NCI-H446 (cell line): ENCODE measurements around the gene KIN.
"Not testable (repeated sequence)": the region's sequence is repeated elsewhere in the genome, so short reads cannot be mapped to it uniquely, and the experiment has no call there.

Source experiments
- DNase-seq, 2 experiments: peaks; one replicate each; lab custom pipeline; 2025; lab: John Stamatoyannopoulos, UW

Gene KIN

DNA sequence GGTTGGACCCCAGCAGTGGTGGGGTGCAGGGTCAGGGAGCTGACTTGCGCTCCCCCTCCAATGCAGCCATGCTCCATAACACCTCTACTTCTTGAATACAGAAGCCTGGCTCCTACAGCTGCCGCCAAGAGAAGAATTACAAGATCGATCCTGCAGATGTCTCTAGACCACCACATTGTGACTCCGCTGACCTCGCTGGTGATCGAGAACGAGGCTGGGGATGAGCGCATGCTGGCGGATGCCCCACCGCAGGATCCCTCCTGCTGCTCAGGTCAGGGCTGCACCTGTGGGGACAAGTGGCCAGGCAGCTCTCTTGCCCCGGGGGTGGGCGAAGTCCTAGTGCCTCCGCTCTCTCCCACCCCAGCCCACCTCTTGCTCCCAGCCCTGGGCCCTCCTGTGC is 53.0 kb downstream of the KIN start:
- no peak for DNase-seq

DNA sequence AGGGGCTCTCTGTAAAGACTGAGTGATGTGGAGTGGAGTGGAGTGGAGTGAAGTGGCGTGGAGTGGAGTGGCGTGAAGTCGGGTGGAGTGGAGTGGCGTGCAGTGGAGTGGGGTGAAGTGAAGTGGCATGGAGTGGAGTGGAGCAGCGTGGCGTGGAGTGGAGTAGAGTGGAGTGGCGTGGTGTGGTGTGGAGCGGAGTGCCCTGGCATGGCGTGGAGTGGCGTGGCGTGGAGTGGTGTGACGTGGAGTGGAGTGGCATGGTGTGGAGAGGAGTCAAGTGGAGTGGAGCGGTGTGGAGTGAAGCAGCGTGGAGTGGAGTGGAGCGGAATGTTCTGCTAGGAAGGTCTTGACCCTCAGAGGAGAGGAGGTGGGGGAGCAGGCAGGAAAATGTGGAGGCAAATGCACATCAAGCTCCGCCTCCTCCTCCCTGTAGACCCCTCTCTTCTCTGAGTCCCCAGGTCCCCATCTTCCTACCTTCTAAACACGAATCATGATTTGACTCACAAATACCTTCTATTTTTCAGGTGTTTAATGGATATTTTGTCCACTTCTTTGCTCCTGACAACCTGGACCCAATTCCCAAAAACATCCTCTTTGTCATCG is 64.8 kb downstream of the KIN start:
- no peak for DNase-seq

DNA sequence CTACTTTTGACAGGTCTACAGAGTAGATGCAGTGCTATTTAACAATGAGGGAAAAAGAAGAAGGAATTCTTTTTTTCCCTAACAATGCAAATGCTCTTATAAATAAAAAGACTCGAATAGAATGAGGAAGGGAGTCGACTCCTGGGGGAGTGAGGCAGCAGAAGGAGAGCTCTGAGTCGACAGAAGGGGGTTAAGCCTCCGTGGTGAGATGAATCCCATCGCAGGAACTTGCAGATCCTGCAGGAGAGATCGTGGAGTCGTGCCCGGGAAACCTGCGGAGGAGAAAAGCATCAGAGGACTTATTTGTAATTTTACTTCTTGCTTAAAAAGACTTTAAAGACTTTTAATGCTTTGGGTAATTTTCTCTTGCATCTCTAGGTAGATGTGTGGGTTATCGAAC is 67.3 kb downstream of the KIN start:
- no peak for DNase-seq

DNA sequence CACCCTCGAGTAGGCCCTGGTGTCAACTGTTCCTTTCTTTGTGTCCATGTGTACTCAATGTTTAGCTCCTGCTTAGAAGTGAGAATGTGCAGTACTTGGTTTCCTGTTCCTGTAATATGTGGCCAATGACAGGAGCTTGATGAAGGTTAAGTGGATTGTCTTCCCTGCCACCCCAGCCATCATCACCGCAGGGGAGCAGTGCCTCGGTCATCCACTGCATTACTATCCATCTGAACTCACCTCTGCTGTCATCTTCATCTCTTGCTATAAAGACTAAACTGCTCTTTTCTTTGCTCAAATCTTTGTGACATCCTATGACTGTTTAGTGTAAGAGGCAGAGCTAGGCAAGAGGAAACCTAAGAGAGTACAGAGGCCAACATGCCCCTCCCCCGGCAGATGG is 69.1 kb downstream of the KIN start:
- no peak for DNase-seq

- DNase-seq, result no peak
Observed at GRCh38 chr10:7717767-7718166, 70.0 kb downstream of the KIN start.

GRCh38 chr10:7715515-7715914 is 72.3 kb downstream of the KIN start:
- DNase-seq, result no peak

- not testable (repeated sequence) for DNase-seq
Observed at GRCh38 chr10:7711075-7711474, 76.7 kb downstream of the KIN start.

- no peak for DNase-seq
Observed at GRCh38 chr10:7710446-7710845, 77.3 kb downstream of the KIN start.

DNA sequence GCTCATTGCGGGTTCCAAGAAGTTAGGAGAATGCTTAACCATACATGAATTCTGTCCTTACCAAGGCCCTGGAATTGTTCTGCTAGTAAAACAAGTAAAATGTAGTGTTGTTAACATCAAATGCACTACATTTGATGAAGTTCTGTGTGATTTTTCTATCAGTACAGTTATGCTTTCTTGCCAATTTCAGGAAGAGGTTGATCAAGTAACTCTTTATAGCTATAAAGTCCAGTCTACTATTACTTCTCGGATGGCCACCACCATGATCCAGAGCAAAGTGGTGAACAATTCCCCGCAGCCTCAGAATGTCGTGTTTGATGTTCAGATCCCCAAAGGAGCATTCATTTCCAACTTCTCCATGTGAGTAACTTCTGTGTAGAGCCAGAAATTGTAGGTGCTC is 79.0 kb downstream of the KIN start:
- DNase-seq, result no peak

DNA sequence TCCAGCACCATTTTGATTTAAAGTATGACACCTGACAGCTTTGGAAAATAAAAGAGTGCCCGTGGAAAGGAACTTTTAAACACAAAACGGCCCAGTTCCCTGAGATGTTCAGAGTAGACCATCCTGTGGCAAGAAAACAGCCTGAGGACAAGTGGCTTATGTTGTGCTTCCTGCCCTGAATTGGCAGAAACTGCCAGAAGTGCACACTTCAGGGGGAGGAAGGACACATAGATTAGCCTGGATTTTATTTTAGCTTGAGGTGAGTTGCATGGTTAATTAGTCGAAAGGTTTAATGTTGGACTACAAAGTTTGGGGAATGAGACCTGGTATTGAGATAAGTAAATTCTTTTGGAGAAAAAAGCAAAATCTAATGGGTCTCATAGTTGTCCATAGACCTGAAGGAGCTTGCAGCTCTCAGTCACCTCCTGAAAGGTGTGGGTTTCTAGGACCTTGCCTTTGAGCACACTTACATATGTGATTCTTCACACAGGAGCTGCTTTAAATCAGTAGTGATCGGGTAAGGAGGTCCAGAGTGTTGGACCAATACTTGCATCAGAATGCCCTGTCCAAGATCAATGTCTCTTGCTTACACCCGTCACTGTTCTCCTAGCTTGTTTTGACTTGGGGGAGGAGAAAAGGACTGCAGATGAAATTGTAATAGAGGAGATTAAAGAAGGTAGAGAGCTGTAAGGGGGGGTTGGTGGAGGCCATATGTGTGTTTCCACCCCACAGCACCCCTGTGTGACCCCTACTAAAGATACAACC is 79.8 kb downstream of the KIN start:
- no peak for DNase-seq

DNA sequence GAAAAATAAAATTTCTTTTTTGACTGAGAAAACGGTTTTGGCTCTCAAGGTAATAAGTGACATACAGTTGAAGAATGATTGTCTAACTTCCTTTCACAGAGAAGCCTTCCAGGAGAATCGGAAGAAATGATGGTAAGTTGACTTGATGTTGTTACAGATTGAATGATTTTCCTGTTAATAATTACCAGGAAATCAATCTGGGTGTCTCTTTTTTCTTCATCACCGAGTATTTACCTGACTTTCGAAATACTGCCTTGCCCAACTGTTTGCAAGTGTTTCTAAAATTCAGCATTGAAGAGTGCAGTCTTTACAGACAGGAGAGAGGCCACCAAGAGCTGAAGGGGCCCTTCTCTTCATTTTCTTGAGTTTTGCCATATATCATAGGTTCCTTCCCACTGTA is 80.7 kb downstream of the KIN start:
- DNase-seq, result no peak

DNA sequence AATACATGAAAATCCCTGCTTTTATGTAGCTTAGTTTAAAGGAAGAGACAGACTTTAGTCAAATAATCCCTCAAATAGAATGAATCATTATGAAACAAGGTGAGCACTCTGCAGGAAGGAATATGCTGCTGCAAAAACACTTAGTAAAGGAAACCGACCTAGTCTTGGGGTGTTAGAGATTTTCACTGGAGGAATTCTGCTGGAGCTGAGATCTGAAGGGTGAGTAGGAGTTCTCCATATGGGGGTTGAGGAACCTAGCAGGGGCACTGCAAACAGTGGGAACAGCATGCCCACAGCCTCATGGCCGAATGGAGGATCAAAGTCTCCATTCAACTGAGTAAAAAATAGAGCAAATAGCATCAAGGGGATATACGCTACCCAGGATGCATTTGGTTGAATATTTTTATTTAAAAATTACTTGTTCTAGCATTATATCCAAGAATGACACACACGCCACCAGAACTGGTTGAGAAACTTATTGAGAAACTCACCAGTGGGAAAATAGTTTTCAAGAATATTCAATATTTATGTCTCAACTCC is 81.2 kb downstream of the KIN start:
- DNase-seq, result no peak

DNA sequence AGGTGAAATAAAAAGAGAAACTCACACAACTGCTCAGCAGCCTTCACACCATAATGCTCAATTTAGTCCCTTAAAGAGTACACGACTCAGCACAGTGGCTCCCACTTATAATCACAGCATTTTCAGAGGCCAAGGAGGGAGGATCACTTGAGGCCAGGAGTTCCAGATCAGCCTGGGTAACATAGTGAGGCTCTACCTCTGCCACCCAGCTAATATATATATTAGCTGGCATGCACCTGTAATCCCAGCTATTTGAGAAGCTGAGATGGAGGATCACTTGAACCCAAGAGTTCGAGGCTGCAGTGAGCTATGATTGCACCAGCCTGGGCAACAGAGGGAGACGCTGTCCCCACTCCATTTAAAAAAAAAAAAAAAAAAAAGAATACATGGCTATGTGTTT is 82.5 kb downstream of the KIN start:
- no peak for DNase-seq

DNA sequence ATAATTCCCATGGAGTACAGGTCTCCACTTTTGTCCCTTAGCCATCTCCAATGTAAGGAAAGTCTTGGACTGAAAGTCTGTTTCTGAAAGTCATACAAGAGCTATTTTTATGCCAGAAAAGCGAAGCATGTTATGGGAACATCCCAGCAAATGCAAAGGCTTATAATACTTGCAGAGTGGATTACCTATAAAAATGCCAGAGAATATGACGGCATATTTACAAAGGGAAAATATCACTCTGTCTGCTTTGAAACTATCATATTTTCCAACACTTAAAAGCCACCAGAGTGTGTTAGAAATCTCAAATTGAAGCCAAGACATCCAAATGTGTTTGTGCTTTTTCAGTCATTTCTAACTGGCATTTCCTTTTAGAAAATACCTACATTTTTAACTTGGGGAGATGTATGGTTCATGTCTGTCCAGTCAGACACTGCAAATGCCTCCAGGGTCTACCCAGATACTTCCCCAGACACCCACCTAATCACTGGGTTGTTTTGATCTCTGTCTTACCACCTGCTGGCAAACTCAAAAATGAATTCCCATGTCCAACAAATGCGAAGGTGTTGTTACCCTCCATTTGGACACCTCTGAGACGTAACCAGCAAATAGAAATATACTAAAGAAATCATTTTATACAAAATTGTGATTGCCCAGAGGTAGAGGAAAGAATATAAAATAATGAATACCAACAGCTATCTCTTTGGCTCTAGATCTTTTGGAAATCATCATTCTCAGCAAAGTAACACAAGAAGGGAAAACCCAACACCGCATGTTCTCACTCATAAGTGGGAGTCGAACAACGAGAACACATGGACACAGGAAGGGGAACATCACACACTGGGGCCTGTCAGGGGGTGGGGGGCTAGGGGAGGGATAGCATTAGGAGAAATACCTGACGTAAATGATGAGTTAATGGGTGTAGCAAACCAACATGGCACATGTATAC is 83.4 kb downstream of the KIN start:
- DNase-seq, result no peak

- DNase-seq, result no peak
Observed at GRCh38 chr10:7703140-7703539, 84.7 kb downstream of the KIN start, which contains the start of gene ITIH2. Gene ITIH2, plus strand, starts transcription at chr10:7703316. Its CDS starts 119 bp downstream, at chr10:7703435.

- no peak for DNase-seq
Observed at GRCh38 chr10:7702288-7702812, 85.4 kb downstream of the KIN start.

- no peak for DNase-seq
Observed at GRCh38 chr10:7701158-7701742, 86.5 kb downstream of the KIN start.
